Measurements from ENCODE around the gene JAKMIP2.
"Not testable (repeated sequence)": the region's sequence is repeated elsewhere in the genome, so short reads cannot be mapped to it uniquely, and the experiment has no call there.

DNA sequence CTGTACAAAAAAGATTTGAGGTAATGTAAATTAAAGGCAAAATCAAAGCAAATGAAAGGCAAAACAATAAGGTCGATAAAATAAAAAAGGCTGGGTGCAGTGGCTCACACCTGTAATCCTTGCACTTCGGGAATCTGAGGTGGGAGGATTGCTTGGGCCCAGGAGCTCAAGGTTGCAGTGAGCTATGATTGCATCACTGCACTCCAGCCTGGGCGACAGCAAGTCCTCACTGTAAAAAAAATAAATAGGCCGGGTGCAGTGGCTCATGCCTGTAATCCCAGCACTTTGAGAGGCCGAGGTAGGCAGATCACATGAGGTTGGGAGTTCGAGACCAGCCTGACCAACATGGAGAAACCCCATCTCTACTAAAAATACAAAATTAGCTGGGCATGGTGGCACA is 200.3 kb downstream of the JAKMIP2 start:
- TF ChIP-seq POLR2AphosphoS5, POLR2A (IDR thresholded peaks at IDR 0.05): not testable (repeated sequence)
